Measurements from ENCODE around the gene OTX2. TPM values are rescaled to one million over a fixed set of nuclear protein-coding genes. Genes with fewer than 3 reads are reported as not detected.

The OTX2 gene
- total RNA-seq, 2 experiments from 2014 or later = not detected

- CTCF ChIA-PET = no interaction called here
- DNase-seq = no peak
- no peak overlapping the region for H3K27ac Mint-ChIP-seq
- H3K27me3 Mint-ChIP-seq (ENCODE audit: low read depth) = peaks cover 75% of the 10 kb centered on the region
- peaks cover 1% of the 10 kb centered on the region for H3K9me3 Mint-ChIP-seq
- intact Hi-C loops (cut with micrococcal nuclease) = loop anchor here (2.0 to 10.0 kb wide), 2 partner anchors 13 to 255 kb away; no protein-coding TSS in a partner anchor
- H3K36me3 Mint-ChIP-seq (ENCODE audit: low read depth) = peaks cover 3% of the 10 kb centered on the region
- H3K4me1 Mint-ChIP-seq (ENCODE audit: low read depth) = peaks cover 30% of the 10 kb centered on the region
- peak overlapping the region; percentile 16 for H3K4me3 Mint-ChIP-seq
Measured at GRCh38 chr14:56809270-56810146, 771 bp downstream of the OTX2 start.

- H3K9me3 Mint-ChIP-seq = peaks cover 1% of the 10 kb centered on the region
- peaks cover 3% of the 10 kb centered on the region for H3K36me3 Mint-ChIP-seq (ENCODE audit: low read depth)
- intact Hi-C loops (cut with micrococcal nuclease) = loop anchor here (10.0 kb wide), 1 partner anchor 256 kb away; no protein-coding TSS in a partner anchor
- DNase-seq = no peak
- H3K27ac Mint-ChIP-seq = no peak overlapping the region
- H3K4me3 Mint-ChIP-seq = peak overlapping the region; percentile 18
- peaks cover 32% of the 10 kb centered on the region for H3K4me1 Mint-ChIP-seq (ENCODE audit: low read depth)
- CTCF ChIA-PET = no interaction called here
- H3K27me3 Mint-ChIP-seq (ENCODE audit: low read depth) = peaks cover 79% of the 10 kb centered on the region
Measured at GRCh38 chr14:56808383-56809269, 1.7 kb downstream of the OTX2 start.

- H3K4me3 Mint-ChIP-seq = peak overlapping the region; percentile 18
- peaks cover 1% of the 10 kb centered on the region for H3K9me3 Mint-ChIP-seq
- peaks cover 32% of the 10 kb centered on the region for H3K4me1 Mint-ChIP-seq (ENCODE audit: low read depth)
- no peak overlapping the region for H3K27ac Mint-ChIP-seq
- DNase-seq = no peak
- CTCF ChIA-PET = no interaction called here
- peaks cover 3% of the 10 kb centered on the region for H3K36me3 Mint-ChIP-seq (ENCODE audit: low read depth)
- intact Hi-C loops (cut with micrococcal nuclease) = loop anchor here (10.0 kb wide), 1 partner anchor 257 kb away; no protein-coding TSS in a partner anchor
- H3K27me3 Mint-ChIP-seq (ENCODE audit: low read depth) = peaks cover 77% of the 10 kb centered on the region
Measured at GRCh38 chr14:56808110-56808382, 2.2 kb downstream of the OTX2 start.

GRCh38 chr14:56807386-56808109 is 2.7 kb downstream of the OTX2 start:
- CTCF ChIA-PET = no interaction called here
- Mint-ChIP-seq H3K27me3 (ENCODE audit: low read depth) (peaks cover 75% of the 10 kb centered on the region), H3K36me3 (ENCODE audit: low read depth) (peaks cover 3% of the 10 kb centered on the region), H3K4me3 (no peak overlapping the region), H3K27ac (no peak overlapping the region), H3K4me1 (ENCODE audit: low read depth) (peaks cover 32% of the 10 kb centered on the region), H3K9me3 (peaks cover 1% of the 10 kb centered on the region)
- intact Hi-C loops (cut with micrococcal nuclease) = loop anchor here (10.0 kb wide), 1 partner anchor 257 kb away; no protein-coding TSS in a partner anchor
- no peak for DNase-seq

- H3K9me3 Mint-ChIP-seq = peaks cover 1% of the 10 kb centered on the region
- CTCF ChIA-PET = no interaction called here
- peaks cover 32% of the 10 kb centered on the region for H3K4me1 Mint-ChIP-seq (ENCODE audit: low read depth)
- peaks cover 3% of the 10 kb centered on the region for H3K36me3 Mint-ChIP-seq (ENCODE audit: low read depth)
- no peak overlapping the region for H3K4me3 Mint-ChIP-seq
- no peak overlapping the region for H3K27ac Mint-ChIP-seq
- no peak for DNase-seq
- peaks cover 79% of the 10 kb centered on the region for H3K27me3 Mint-ChIP-seq (ENCODE audit: low read depth)
- intact Hi-C loops (cut with micrococcal nuclease) = loop anchor here (10.0 kb wide), 1 partner anchor 258 kb away; no protein-coding TSS in a partner anchor
Measured at GRCh38 chr14:56806760-56807159, 3.5 kb downstream of the OTX2 start.

- DNase-seq = no peak
- H3K9me3 Mint-ChIP-seq = peaks cover 1% of the 10 kb centered on the region
- peaks cover 31% of the 10 kb centered on the region for H3K4me1 Mint-ChIP-seq (ENCODE audit: low read depth)
- H3K4me3 Mint-ChIP-seq = no peak overlapping the region
- no peak overlapping the region for H3K27ac Mint-ChIP-seq
- peaks cover 3% of the 10 kb centered on the region for H3K36me3 Mint-ChIP-seq (ENCODE audit: low read depth)
- H3K27me3 Mint-ChIP-seq (ENCODE audit: low read depth) = peaks cover 83% of the 10 kb centered on the region
- intact Hi-C loops (cut with micrococcal nuclease) = loop anchor here (10.0 kb wide), 1 partner anchor 259 kb away; no protein-coding TSS in a partner anchor
- CTCF ChIA-PET = interaction anchor here (0.6 kb wide), 1 partner anchor 461 kb away, joined by 4 read pairs; no protein-coding TSS in a partner anchor
Measured at GRCh38 chr14:56805992-56806727, 4.1 kb downstream of the OTX2 start.

GRCh38 chr14:56805201-56805991 is 4.9 kb downstream of the OTX2 start:
- Mint-ChIP-seq H3K27me3 (ENCODE audit: low read depth) (peaks cover 84% of the 10 kb centered on the region), H3K36me3 (ENCODE audit: low read depth) (peaks cover 3% of the 10 kb centered on the region), H3K4me3 (no peak overlapping the region), H3K9me3 (peaks cover 1% of the 10 kb centered on the region), H3K27ac (no peak overlapping the region), H3K4me1 (ENCODE audit: low read depth) (peaks cover 29% of the 10 kb centered on the region)
- intact Hi-C loops (cut with micrococcal nuclease) = loop anchor here (10.0 kb wide), 1 partner anchor 259 kb away; no protein-coding TSS in a partner anchor
- CTCF ChIA-PET = interaction anchor here (0.6 kb wide), 1 partner anchor 462 kb away, joined by 4 read pairs; no protein-coding TSS in a partner anchor
- no peak for DNase-seq

GRCh38 chr14:56803816-56804535 is 6.3 kb downstream of the OTX2 start:
- Mint-ChIP-seq H3K27ac (no peak overlapping the region), H3K4me3 (no peak overlapping the region), H3K27me3 (ENCODE audit: low read depth) (peaks cover 83% of the 10 kb centered on the region), H3K36me3 (ENCODE audit: low read depth) (peaks cover 1% of the 10 kb centered on the region), H3K4me1 (ENCODE audit: low read depth) (peaks cover 20% of the 10 kb centered on the region), H3K9me3 (peaks cover 1% of the 10 kb centered on the region)
- CTCF ChIA-PET = no interaction called here
- intact Hi-C loops (cut with micrococcal nuclease) = loop anchor here (10.0 kb wide), 1 partner anchor 261 kb away; no protein-coding TSS in a partner anchor
- DNase-seq = no peak

GRCh38 chr14:56801920-56802319 is 8.4 kb downstream of the OTX2 start:
- Mint-ChIP-seq H3K9me3 (peaks cover 1% of the 10 kb centered on the region), H3K4me1 (ENCODE audit: low read depth) (peaks cover 13% of the 10 kb centered on the region), H3K36me3 (ENCODE audit: low read depth) (no peaks in the 10 kb centered on the region), H3K27me3 (ENCODE audit: low read depth) (peaks cover 79% of the 10 kb centered on the region), H3K27ac (no peak overlapping the region), H3K4me3 (no peak overlapping the region)
- DNase-seq = no peak
- CTCF ChIA-PET = interaction anchor here (0.6 kb wide), 1 partner anchor 240 kb away, joined by 3 read pairs; no protein-coding TSS in a partner anchor
- intact Hi-C loops (cut with micrococcal nuclease) = loop anchor here (10.0 kb wide), 1 partner anchor 263 kb away; no protein-coding TSS in a partner anchor

- Mint-ChIP-seq H3K9me3 (no peaks in the 10 kb centered on the region), H3K36me3 (ENCODE audit: low read depth) (no peaks in the 10 kb centered on the region), H3K27ac (no peak overlapping the region), H3K27me3 (ENCODE audit: low read depth) (peaks cover 76% of the 10 kb centered on the region), H3K4me3 (no peak overlapping the region), H3K4me1 (ENCODE audit: low read depth) (peaks cover 20% of the 10 kb centered on the region)
- CTCF ChIA-PET = no interaction called here
- intact Hi-C loops (cut with micrococcal nuclease) = no loop called here
- no peak for DNase-seq
Measured at GRCh38 chr14:56799343-56799645, 11.0 kb downstream of the OTX2 start.

All from activated naive CD4-positive, alpha-beta T cell treated with anti-CD3 and anti-CD28 coated beads for 36 hours (primary cell).